ENCODE results near the gene CDC25A. TPM values are rescaled to one million over a fixed set of nuclear protein-coding genes. Genes with fewer than 3 reads are reported as not detected.

CDC25A gene
- total RNA-seq, 1 experiment from 2014 or later, result 35.5 TPM

- ChIA-PET POLR2A (no interaction called here), CTCF (interaction anchor here (1.4 kb wide), 1 partner anchor 25 kb away, joined by 3 read pairs; no protein-coding TSS in a partner anchor)
- TF ChIP-seq CTCF (IDR thresholded peaks at IDR 0.05; ENCODE audit: insufficient read depth in 1 of 2, low read depth in 1 of 2, low read length in 1 of 2, severe bottlenecking in 1 of 2, unreplicated experiment in 1 of 2), result no peak
- H3K4me3 Mint-ChIP-seq (ENCODE audit: unreplicated experiment), result no peak overlapping the region
- H3K9me3 Mint-ChIP-seq (ENCODE audit: unreplicated experiment), result no peaks in the 10 kb centered on the region
- H3K27me3 Mint-ChIP-seq (ENCODE audit: insufficient read depth, unreplicated experiment), result no peaks in the 10 kb centered on the region
- H3K36me3 Mint-ChIP-seq (ENCODE audit: insufficient read depth, unreplicated experiment), result no peaks in the 10 kb centered on the region
- Histone ChIP-seq H3K4me1 (peaks cover 14% of the 10 kb centered on the region; the same call in 1 of the 2 replicates), H3K36me3 (ENCODE audit: control insufficient read depth, insufficient read depth, low read length) (no peaks in the 10 kb centered on the region), H3K4me3 (ENCODE audit: low read depth, low read length) (no peak overlapping the region), H3K27me3 (replicated peaks; ENCODE audit: control insufficient read depth, insufficient read depth, low read length) (no peaks in the 10 kb centered on the region), H3K9me3 (no peaks in the 10 kb centered on the region)
- intact Hi-C loops (cut with micrococcal nuclease; ENCODE audit: unreplicated experiment), result no loop called here
- H3K4me1 Mint-ChIP-seq (ENCODE audit: low read depth, unreplicated experiment), result peaks cover 8% of the 10 kb centered on the region
- no peak for DNase-seq
- no TSS peak for BruUV-seq (replicated peaks)
- no peak overlapping the region for H3K27ac Mint-ChIP-seq (ENCODE audit: unreplicated experiment)
Measured at GRCh38 chr3:48125886-48126622, 62.2 kb downstream of the CDC25A start.

GRCh38 chr3:48125013-48125705 is 63.1 kb downstream of the CDC25A start:
- H3K27ac Mint-ChIP-seq (ENCODE audit: unreplicated experiment), result peak overlapping the region; percentile 61
- Histone ChIP-seq H3K9me3 (no peaks in the 10 kb centered on the region), H3K27me3 (replicated peaks; ENCODE audit: control insufficient read depth, insufficient read depth, low read length) (no peaks in the 10 kb centered on the region), H3K36me3 (ENCODE audit: control insufficient read depth, insufficient read depth, low read length) (no peaks in the 10 kb centered on the region), H3K4me1 (peaks cover 14% of the 10 kb centered on the region; the same call in 1 of the 2 replicates), H3K4me3 (ENCODE audit: low read depth, low read length) (no peak overlapping the region)
- H3K9me3 Mint-ChIP-seq (ENCODE audit: unreplicated experiment), result no peaks in the 10 kb centered on the region
- no peaks in the 10 kb centered on the region for H3K27me3 Mint-ChIP-seq (ENCODE audit: insufficient read depth, unreplicated experiment)
- BruUV-seq (replicated peaks), result no TSS peak
- peak overlapping the region; percentile 11 for H3K4me3 Mint-ChIP-seq (ENCODE audit: unreplicated experiment)
- intact Hi-C loops (cut with micrococcal nuclease; ENCODE audit: unreplicated experiment), result no loop called here
- H3K4me1 Mint-ChIP-seq (ENCODE audit: low read depth, unreplicated experiment), result peaks cover 8% of the 10 kb centered on the region
- DNase-seq, result peak; percentile 42
- no peak for TF ChIP-seq CTCF (IDR thresholded peaks at IDR 0.05; ENCODE audit: insufficient read depth in 1 of 2, low read depth in 1 of 2, low read length in 1 of 2, severe bottlenecking in 1 of 2, unreplicated experiment in 1 of 2)
- H3K36me3 Mint-ChIP-seq (ENCODE audit: insufficient read depth, unreplicated experiment), result no peaks in the 10 kb centered on the region
- CTCF ChIA-PET, result interaction anchor here (1.4 kb wide), 1 partner anchor 26 kb away, joined by 3 read pairs; no protein-coding TSS in a partner anchor
- POLR2A ChIA-PET, result no interaction called here

- H3K27me3 Mint-ChIP-seq (ENCODE audit: insufficient read depth, unreplicated experiment), result no peaks in the 10 kb centered on the region
- no peaks in the 10 kb centered on the region for H3K36me3 Mint-ChIP-seq (ENCODE audit: insufficient read depth, unreplicated experiment)
- Histone ChIP-seq H3K9me3 (no peaks in the 10 kb centered on the region), H3K36me3 (ENCODE audit: control insufficient read depth, insufficient read depth, low read length) (no peaks in the 10 kb centered on the region), H3K4me1 (peaks cover 14% of the 10 kb centered on the region; the same call in 1 of the 2 replicates), H3K4me3 (ENCODE audit: low read depth, low read length) (no peak overlapping the region), H3K27me3 (replicated peaks; ENCODE audit: control insufficient read depth, insufficient read depth, low read length) (no peaks in the 10 kb centered on the region)
- H3K9me3 Mint-ChIP-seq (ENCODE audit: unreplicated experiment), result no peaks in the 10 kb centered on the region
- no peak overlapping the region for H3K4me3 Mint-ChIP-seq (ENCODE audit: unreplicated experiment)
- POLR2A ChIA-PET, result interaction anchor here (1.8 kb wide), 1 partner anchor 34 kb away, joined by 13 read pairs; no protein-coding TSS in a partner anchor
- intact Hi-C loops (cut with micrococcal nuclease; ENCODE audit: unreplicated experiment), result no loop called here
- no peak for TF ChIP-seq CTCF (IDR thresholded peaks at IDR 0.05; ENCODE audit: insufficient read depth in 1 of 2, low read depth in 1 of 2, low read length in 1 of 2, severe bottlenecking in 1 of 2, unreplicated experiment in 1 of 2)
- DNase-seq, result no peak
- peak overlapping the region; percentile 15 for H3K27ac Mint-ChIP-seq (ENCODE audit: unreplicated experiment)
- CTCF ChIA-PET, result interaction anchor here (1.0 kb wide), 1 partner anchor 286 kb away, joined by 3 read pairs; no protein-coding TSS in a partner anchor
- H3K4me1 Mint-ChIP-seq (ENCODE audit: low read depth, unreplicated experiment), result peaks cover 8% of the 10 kb centered on the region
- BruUV-seq (replicated peaks), result no TSS peak
Measured at GRCh38 chr3:48123346-48123745, 64.9 kb downstream of the CDC25A start.
